H9 (cell line): Measurements from ENCODE around the gene TNFRSF18. TPM values are rescaled to one million over a fixed set of nuclear protein-coding genes. Genes with fewer than 3 reads are reported as not detected.

Experiments
- DNase-seq: peaks from one replicate; pipeline ENCODE4 v3.0.0-alpha.2; 2017
- H2AFZ ChIP-seq: one replicate; pipeline ENCODE4 v1.6.1; 2013; ENCODE audit warnings: mild to moderate bottlenecking, low read length, control low read depth, moderate library complexity
- H2AK5ac ChIP-seq: 2 replicates; pipeline ENCODE4 v1.6.1; 2013; ENCODE audit warnings: low read length, control low read depth, mixed read lengths; ENCODE audit not compliant: insufficient read length
- H2BK120ac ChIP-seq: one replicate; pipeline ENCODE4 v1.6.1; 2013; ENCODE audit warnings: low read depth, mild to moderate bottlenecking, low read length, control low read depth, inconsistent platforms; ENCODE audit not compliant: poor library complexity, severe bottlenecking
- H2BK12ac ChIP-seq: 2 replicates; pipeline ENCODE4 v1.6.1; 2013; ENCODE audit warnings: low read length, control low read depth, mixed read lengths, low read depth; ENCODE audit not compliant: insufficient read length
- H2BK15ac ChIP-seq: 2 replicates; pipeline ENCODE4 v1.6.1; 2013; ENCODE audit warnings: low read depth, low read length, control low read depth
- H2BK20ac ChIP-seq: one replicate; pipeline ENCODE4 v1.6.1; 2013; ENCODE audit warnings: low read depth, mild to moderate bottlenecking, low read length, control low read depth, inconsistent platforms; ENCODE audit not compliant: poor library complexity, severe bottlenecking
- H2BK5ac ChIP-seq: 2 replicates; pipeline ENCODE4 v1.6.1; 2013; ENCODE audit warnings: low read length, control low read depth, mixed read lengths; ENCODE audit not compliant: insufficient read length
- H3K14ac ChIP-seq: 2 replicates; pipeline ENCODE4 v1.6.1; 2013; ENCODE audit warnings: low read length, control low read depth; ENCODE audit not compliant: insufficient read depth
- H3K18ac ChIP-seq: 2 replicates; pipeline ENCODE4 v1.6.1; 2013; ENCODE audit warnings: low read depth, mild to moderate bottlenecking, mixed read lengths, low read length, control low read depth; ENCODE audit not compliant: insufficient read length
- H3K23ac ChIP-seq: 2 replicates; pipeline ENCODE4 v1.6.1; 2013; ENCODE audit warnings: low read length, control low read depth, mixed read lengths, low read depth; ENCODE audit not compliant: insufficient read length
- H3K23me2 ChIP-seq: 2 replicates; pipeline ENCODE4 v1.6.1; 2013; ENCODE audit warnings: low read depth, mild to moderate bottlenecking, mixed read lengths, low read length, control low read depth; ENCODE audit not compliant: insufficient read length, poor library complexity, severe bottlenecking
- H3K27ac ChIP-seq: 2 replicates; pipeline ENCODE4 v1.5.1; 2013; ENCODE audit warnings: low read length, control low read depth, mixed read lengths, low read depth; ENCODE audit not compliant: insufficient read length
- H3K27me3 ChIP-seq: 2 replicates; pipeline ENCODE4 v1.6.1; 2013; ENCODE audit warnings: low read length, control low read depth, inconsistent platforms; ENCODE audit not compliant: insufficient read depth
- H3K4ac ChIP-seq: 2 replicates; pipeline ENCODE4 v1.6.1; 2013; ENCODE audit warnings: low read depth, mild to moderate bottlenecking, control low read depth, inconsistent platforms, low read length, moderate library complexity
- H3K4me1 ChIP-seq: 2 replicates; pipeline ENCODE4 v1.6.1; 2013; ENCODE audit warnings: low read length, control low read depth, inconsistent platforms; ENCODE audit not compliant: insufficient read depth
- H3K4me2 ChIP-seq: 2 replicates; pipeline ENCODE4 v1.6.1; 2013; ENCODE audit warnings: low read length, control low read depth, mixed read lengths; ENCODE audit not compliant: insufficient read length, insufficient read depth
- H3K56ac ChIP-seq: 2 replicates; pipeline ENCODE4 v1.6.1; 2013; ENCODE audit warnings: low read depth, mild to moderate bottlenecking, mixed read lengths, low read length, control low read depth; ENCODE audit not compliant: insufficient read length
- H3K79me1 ChIP-seq: 2 replicates; pipeline ENCODE4 v1.6.1; 2013; ENCODE audit warnings: low read depth, mild to moderate bottlenecking, moderate library complexity, low read length, control low read depth, inconsistent platforms; ENCODE audit not compliant: insufficient read depth, poor library complexity, severe bottlenecking
- H3K79me2 ChIP-seq: 2 replicates; pipeline ENCODE4 v1.6.1; 2013; ENCODE audit warnings: low read length, control low read depth, inconsistent platforms; ENCODE audit not compliant: insufficient read depth
- H3K9ac ChIP-seq: 2 replicates; pipeline ENCODE4 v1.6.1; 2013; ENCODE audit warnings: low read length, control low read depth, mixed read lengths; ENCODE audit not compliant: insufficient read length; ENCODE audit errors: extremely low read depth
- H3K9me3 ChIP-seq: one replicate; pipeline ENCODE4 v1.6.1; 2013; ENCODE audit warnings: low read depth, low read length, inconsistent platforms; ENCODE audit not compliant: control insufficient read depth
- H3T11ph ChIP-seq: one replicate; pipeline ENCODE4 v1.6.1; 2013; ENCODE audit warnings: mild to moderate bottlenecking, low read length, control low read depth, inconsistent platforms
- H4K20me1 ChIP-seq: one replicate; pipeline ENCODE4 v1.6.1; 2013; ENCODE audit not compliant: control insufficient read depth, insufficient read length, insufficient read depth
- H4K5ac ChIP-seq: 2 replicates; pipeline ENCODE4 v1.6.1; 2013; ENCODE audit warnings: low read depth, mild to moderate bottlenecking, mixed read lengths, low read length, control low read depth; ENCODE audit not compliant: insufficient read length
- H4K8ac ChIP-seq: replicated peaks from 2 replicates; pipeline ENCODE4 v1.6.1; 2013; ENCODE audit warnings: low read length, control low read depth, mixed read lengths, low read depth; ENCODE audit not compliant: insufficient read length
- H4K91ac ChIP-seq: 2 replicates; pipeline ENCODE4 v1.6.1; 2013; ENCODE audit warnings: low read depth, mild to moderate bottlenecking, moderate library complexity, mixed read lengths, low read length, control low read depth; ENCODE audit not compliant: insufficient read length
- H3K27ac Mint-ChIP-seq, 3 experiments: 2 replicates in 2 of 3; 3 replicates in 1 of 3; pipeline ENCODE4 v1.8.0; 2020 to 2021; ENCODE audit warnings: mixed read lengths in 3 of 3, mild to moderate bottlenecking in 1 of 3, moderate library complexity in 1 of 3
- H3K27me3 Mint-ChIP-seq: 2 replicates; pipeline ENCODE4 v1.8.0; 2021; ENCODE audit warnings: low read depth, mild to moderate bottlenecking, moderate library complexity, mixed read lengths
- H3K36me3 Mint-ChIP-seq, 3 experiments: 2 replicates in 2 of 3; 3 replicates in 1 of 3; pipeline ENCODE4 v1.8.0; 2020 to 2021; ENCODE audit warnings: low read depth in 3 of 3, mixed read lengths in 3 of 3; ENCODE audit not compliant: insufficient read depth in 1 of 3
- H3K4me1 Mint-ChIP-seq, 2 experiments: 2 replicates each; pipeline ENCODE4 v1.8.0; 2020; ENCODE audit warnings: mixed read lengths in 2 of 2
- H3K4me3 Mint-ChIP-seq, 2 experiments: 2 replicates in 1 of 2; 3 replicates in 1 of 2; pipeline ENCODE4 v1.8.0; 2020 to 2021; ENCODE audit warnings: mild to moderate bottlenecking in 2 of 2, mixed read lengths in 2 of 2, moderate library complexity in 1 of 2
- H3K9me3 Mint-ChIP-seq, 2 experiments: 2 replicates in 1 of 2; 3 replicates in 1 of 2; pipeline ENCODE4 v1.8.0; 2020; ENCODE audit warnings: mild to moderate bottlenecking in 2 of 2, mixed read lengths in 2 of 2, moderate library complexity in 1 of 2
- WGBS: extraction: QIAGEN DNeasy Blood & Tissue Kit; methylation state at CpG from one replicate; pipeline ENCODE4 v1.1.7; 2013; ENCODE audit warnings: missing lambda C conversion rate, low lambda C conversion rate, mixed read lengths; ENCODE audit not compliant: insufficient read length; ENCODE audit errors: extremely low coverage; 5-methylcytosine and 5-hydroxymethylcytosine counted together
- total RNA-seq: library from RNA; stranded (reverse); gene quantifications from 2 replicates; pipeline ENCODE4 v1.2.1, GENCODE V29; 2021
- TF ChIP-seq, protein P1 (sequence below): fragments of 200-600 bp; sonication (generic); conservative IDR thresholded peaks from 3 replicates; pipeline ENCODE4 v1.8.0; 2021; ENCODE audit warnings: antibody characterized with exemption, mild to moderate bottlenecking

The TNFRSF18 gene
- total RNA-seq, 1 experiment from 2014 or later, result 2.0 TPM

DNA sequence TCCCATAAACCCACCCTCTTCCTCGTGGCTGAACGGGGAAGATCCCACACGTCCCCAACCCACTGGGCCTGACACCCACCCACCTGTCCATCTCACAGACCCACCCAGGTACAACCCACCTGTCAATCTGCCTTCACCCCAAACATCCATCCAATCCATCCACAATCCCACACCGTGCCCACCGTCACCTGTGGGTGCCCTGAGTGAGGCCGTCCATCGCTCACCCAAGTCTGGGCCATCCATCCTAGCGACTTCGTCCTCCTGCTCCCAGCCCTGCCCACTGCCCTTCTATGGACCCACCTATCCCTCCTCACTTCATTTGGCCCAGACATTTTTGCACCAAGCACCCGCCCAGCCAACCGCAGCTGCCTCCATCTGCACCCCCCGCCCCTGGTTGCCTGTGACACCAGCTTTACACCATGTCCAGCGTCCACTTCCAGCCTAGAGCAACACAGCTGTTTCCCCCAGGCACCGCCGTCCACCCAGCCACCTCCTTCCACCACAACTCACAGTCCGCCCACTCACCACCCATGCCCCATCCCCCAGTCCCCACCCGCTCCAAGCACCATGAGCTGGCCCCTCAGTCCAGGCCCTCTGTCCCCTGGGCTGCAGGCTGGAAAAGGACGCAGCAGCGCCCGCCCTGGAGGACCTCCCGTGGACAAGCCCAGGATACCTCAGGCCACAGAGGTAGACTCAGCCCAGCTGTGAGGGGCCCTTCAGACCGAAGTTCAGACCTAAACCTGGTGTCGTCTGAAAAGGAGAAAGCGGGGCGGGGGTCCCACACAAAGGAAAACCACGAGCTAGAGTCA is 25.1 kb downstream of the TNFRSF18 start:
- no peak overlapping the region for H2BK15ac ChIP-seq
- H3T11ph ChIP-seq, result no peak overlapping the region
- Mint-ChIP-seq H3K27me3 (no peaks in the 10 kb centered on the region; the same call in 1 of the 2 replicates), H3K36me3 (peaks cover 0 to 7% (median 0%) of the 10 kb centered on the region in 3 experiments; a peak in 1 of 7 replicates), H3K4me3 (no peak overlapping the region), H3K4me1 (peaks cover 10 to 13% of the 10 kb centered on the region in 2 experiments), H3K9me3 (no peaks in the 10 kb centered on the region; a peak in 1 of 5 replicates), H3K27ac (peak overlapping the region in 1 of 3 experiments; percentile 61; a peak in 2 of 7 replicates)
- TF ChIP-seq, protein P1, sequence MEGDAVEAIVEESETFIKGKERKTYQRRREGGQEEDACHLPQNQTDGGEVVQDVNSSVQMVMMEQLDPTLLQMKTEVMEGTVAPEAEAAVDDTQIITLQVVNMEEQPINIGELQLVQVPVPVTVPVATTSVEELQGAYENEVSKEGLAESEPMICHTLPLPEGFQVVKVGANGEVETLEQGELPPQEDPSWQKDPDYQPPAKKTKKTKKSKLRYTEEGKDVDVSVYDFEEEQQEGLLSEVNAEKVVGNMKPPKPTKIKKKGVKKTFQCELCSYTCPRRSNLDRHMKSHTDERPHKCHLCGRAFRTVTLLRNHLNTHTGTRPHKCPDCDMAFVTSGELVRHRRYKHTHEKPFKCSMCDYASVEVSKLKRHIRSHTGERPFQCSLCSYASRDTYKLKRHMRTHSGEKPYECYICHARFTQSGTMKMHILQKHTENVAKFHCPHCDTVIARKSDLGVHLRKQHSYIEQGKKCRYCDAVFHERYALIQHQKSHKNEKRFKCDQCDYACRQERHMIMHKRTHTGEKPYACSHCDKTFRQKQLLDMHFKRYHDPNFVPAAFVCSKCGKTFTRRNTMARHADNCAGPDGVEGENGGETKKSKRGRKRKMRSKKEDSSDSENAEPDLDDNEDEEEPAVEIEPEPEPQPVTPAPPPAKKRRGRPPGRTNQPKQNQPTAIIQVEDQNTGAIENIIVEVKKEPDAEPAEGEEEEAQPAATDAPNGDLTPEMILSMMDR, result no peak
- no peak overlapping the region for H2BK12ac ChIP-seq
- H4K91ac ChIP-seq, result no peak overlapping the region
- H3K23ac ChIP-seq, result no peak overlapping the region
- no peak overlapping the region for H4K5ac ChIP-seq
- H2AK5ac ChIP-seq, result no peak overlapping the region
- H3K18ac ChIP-seq, result no peak overlapping the region
- H3K4me2 ChIP-seq, result no peak overlapping the region
- H3K56ac ChIP-seq, result no peak overlapping the region
- no peaks in the 10 kb centered on the region for H3K79me2 ChIP-seq
- no peaks in the 10 kb centered on the region for H3K27me3 ChIP-seq
- no peak overlapping the region for H4K8ac ChIP-seq
- no peaks in the 10 kb centered on the region for H3K23me2 ChIP-seq
- H4K20me1 ChIP-seq, result no peaks in the 10 kb centered on the region
- no peaks in the 10 kb centered on the region for H3K79me1 ChIP-seq
- H3K14ac ChIP-seq, result no peak overlapping the region
- peak; percentile 21 for DNase-seq
- no CpG with 5 or more reads among the region's 26 CpGs for WGBS
- no peak overlapping the region for H2AFZ ChIP-seq
- H3K4me1 ChIP-seq, result peaks cover 3% of the 10 kb centered on the region; the same call in 1 of the 2 replicates
- no peak overlapping the region for H2BK5ac ChIP-seq
- H2BK120ac ChIP-seq, result no peak overlapping the region
- H3K4ac ChIP-seq, result no peak overlapping the region
- no peak overlapping the region for H2BK20ac ChIP-seq
- H3K9ac ChIP-seq, result no peak overlapping the region
- H3K27ac ChIP-seq, result no peak overlapping the region
- no peaks in the 10 kb centered on the region for H3K9me3 ChIP-seq
